K562 (cell line): ENCODE data around the gene AKT3. TPM values are rescaled to one million over a fixed set of nuclear protein-coding genes. Genes with fewer than 3 reads are reported as not detected.
A peak's percentile ranks its signal among the peaks of the same experiment; 100 is the strongest.

Experiments used
- ATAC-seq: fragments of 200-7000 bp; cut with Tn5 transposase; 3 replicates; pipeline ENCODE4 v1.9.1; 2020; ENCODE audit warnings: moderate library complexity
- BruUV-seq: library from RNA; stranded (reverse); fragments of 400-500 nt; replicated peaks from 2 replicates; lab custom pipeline; 2021; lab: Mats Ljungman, UMichigan
- CTCF ChIA-PET: fragments of 300-600 bp; formaldehyde crosslinking; extraction: SDS; loops from one replicate; lab custom pipeline; 2021; ENCODE audit warnings: low intra/inter-chr PET ratio; lab: Yijun Ruan, JAX
- POLR2A ChIA-PET: fragments of 300-600, 350-650 bp; sonication (Branson Sonifier 250); formaldehyde crosslinking; extraction: SDS; loops from one replicate; lab custom pipeline; 2021; ENCODE audit warnings: antibody characterized with exemption, inconsistent platforms; lab: Yijun Ruan, JAX
- DNase-seq, 4 experiments: peaks; one replicate each; pipeline versions ENCODE4 v3.0.0 to v3.0.0-alpha.2; 2011 to 2018; ENCODE audit warnings: low spot score in 3 of 4, mixed read lengths in 3 of 4; ENCODE audit errors: extremely low read depth in 1 of 4
- FAIRE-seq: peaks from 2 replicates; lab custom pipeline; 2011; peaks lifted over from hg19 to GRCh38; lab: Jason Lieb, UNC
- H2AFZ ChIP-seq: 2 replicates; pipeline ENCODE4 v1.6.0; 2011; ENCODE audit warnings: low read depth, low read length, control low read depth, inconsistent platforms
- H3K27ac ChIP-seq: fragments of 200-600 bp; 3 replicates; pipeline ENCODE4 v1.8.0; 2011; ENCODE audit warnings: low read depth, mild to moderate bottlenecking, control low read depth, inconsistent platforms, low read length, moderate library complexity, mixed read lengths; ENCODE audit errors: extremely low read depth
- H3K27me3 ChIP-seq, 2 experiments: fragments of 300-600 bp in 1 of 2; 2 replicates in 1 of 2; 3 replicates in 1 of 2; pipeline versions ENCODE4 v1.6.0 to v1.8.0; 2011; ENCODE audit warnings: inconsistent platforms in 2 of 2, low read length in 2 of 2, mild to moderate bottlenecking in 1 of 2, mixed read lengths in 1 of 2, moderate library complexity in 1 of 2; ENCODE audit not compliant: control insufficient read depth in 2 of 2, insufficient read depth in 2 of 2
- H3K36me3 ChIP-seq: fragments of 300-600 bp; 3 replicates; pipeline ENCODE4 v1.8.0; 2011; ENCODE audit warnings: mild to moderate bottlenecking, low read length, inconsistent platforms; ENCODE audit not compliant: control insufficient read depth, insufficient read depth
- H3K4me1 ChIP-seq, 2 experiments: fragments of 200-600 bp in 1 of 2; replicated peaks in 1 of 2; 2 replicates in 1 of 2; 3 replicates in 1 of 2; pipeline versions ENCODE4 v1.5.1 to v1.8.0; 2011; ENCODE audit warnings: inconsistent platforms in 2 of 2, low read length in 2 of 2, mild to moderate bottlenecking in 1 of 2, mixed read lengths in 1 of 2, moderate library complexity in 1 of 2; ENCODE audit not compliant: control insufficient read depth in 2 of 2, insufficient read depth in 2 of 2
- H3K4me2 ChIP-seq: 2 replicates; pipeline ENCODE4 v1.6.1; 2011; ENCODE audit warnings: low read length, control low read depth, inconsistent platforms, mixed read lengths; ENCODE audit not compliant: insufficient read depth
- H3K4me3 ChIP-seq: fragments of 200-600 bp; sonication (generic), shearing (Covaris generic); 2 replicates; pipeline ENCODE4 v1.5.1; 2016; ENCODE audit warnings: control low read depth, inconsistent platforms
- H3K79me2 ChIP-seq: fragments of 200-600 bp; 3 replicates; pipeline ENCODE4 v1.8.0; 2011; ENCODE audit warnings: low read length, inconsistent platforms; ENCODE audit not compliant: control insufficient read depth, insufficient read depth
- H3K9ac ChIP-seq, 2 experiments: 2 replicates each; pipeline versions ENCODE4 v1.6.0 to v1.6.1; 2011; ENCODE audit warnings: low read depth in 2 of 2, low read length in 2 of 2, control low read depth in 1 of 2, inconsistent platforms in 1 of 2, mild to moderate bottlenecking in 1 of 2, mixed read lengths in 1 of 2; ENCODE audit not compliant: insufficient read depth in 1 of 2
- H3K9me1 ChIP-seq: one replicate; pipeline ENCODE4 v1.6.0; 2011; ENCODE audit warnings: inconsistent platforms, mild to moderate bottlenecking, low read length, moderate library complexity; ENCODE audit not compliant: control insufficient read depth, insufficient read depth
- H3K9me3 ChIP-seq: replicated peaks from 2 replicates; pipeline ENCODE4 v1.5.1; 2011; ENCODE audit warnings: low read depth, low read length, inconsistent platforms; ENCODE audit not compliant: control insufficient read depth, insufficient read depth
- H4K20me1 ChIP-seq: replicated peaks from 2 replicates; pipeline ENCODE4 v1.6.1; 2011; ENCODE audit warnings: low read length, inconsistent platforms, mixed read lengths; ENCODE audit not compliant: control insufficient read depth, insufficient read depth
- CTBP1 ChIP-seq: fragments of 450-650 bp; IDR thresholded peaks from 2 replicates; pipeline ENCODE4 v1.6.1; 2016; ENCODE audit warnings: borderline replicate concordance
- SMARCB1 ChIP-seq: IDR thresholded peaks from 2 replicates; pipeline ENCODE4 v1.6.1; 2011; ENCODE audit warnings: improper control_type of control experiment, low read depth; ENCODE audit not compliant: insufficient read length
- ZBTB49 ChIP-seq: sonication (generic); formaldehyde crosslinking; IDR thresholded peaks from 2 replicates; pipeline ENCODE4 v1.8.0; 2022; ENCODE audit warnings: missing genetic modification reagents, mild to moderate bottlenecking, borderline replicate concordance
- WGBS: fragments of 100-300 bp; shearing (Covaris generic); methylation state at CpG from one replicate; pipeline ENCODE4 v1.1.6; 2016; ENCODE audit warnings: low coverage, mixed read lengths; ENCODE audit not compliant: insufficient coverage; ENCODE audit errors: missing lambda C conversion rate; 5-methylcytosine and 5-hydroxymethylcytosine counted together
- in situ Hi-C: fragments of 300-500 bp; cut with MboI; formaldehyde crosslinking; loops from 4 replicates; pipeline ENCODE4 v1.15.0; 2018; ENCODE audit warnings: inconsistent platforms, mixed read lengths
- intact Hi-C: fragments of 100-400 bp; cut with micrococcal nuclease; formaldehyde crosslinking; loops from 2 replicates; pipeline ENCODE4 v1.14.2; 2022
- polyA plus RNA-seq, 8 experiments: library from polyadenylated mRNA; depleted of rRNA in 4 of 8; stranded (reverse) in 5 of 8; unstranded in 3 of 8; fragments of >200 nt; fragmentation: Nextera tagmentation in 2 of 8; fragmentation: Illumina TruSeq in 1 of 8; extraction: Ambion mirVana in 2 of 8; extraction: Trizol in 1 of 8; gene quantifications; 2 replicates each; pipeline versions ENCODE4 v1.2.1 to v1.2.3, GENCODE V29; 2011 to 2014; ENCODE audit warnings: inconsistent platforms in 1 of 8, missing spikeins in 1 of 8
- total RNA-seq, 7 experiments: library from RNA; depleted of rRNA in 6 of 7; stranded (reverse); fragments of >200 nt in 6 of 7; fragmentation: Illumina TruSeq in 2 of 7; extraction: Trizol in 2 of 7; gene quantifications; 2 replicates each; pipeline versions ENCODE4 v1.2.1 to v1.2.3, GENCODE V29; 2011 to 2021; ENCODE audit warnings: low replicate concordance in 1 of 7

Gene AKT3
- total and polyA plus RNA-seq, 9 of the 15 experiments (the other 6 are each of a cell fraction or from before 2014, with no cell fraction given) = 0.04 to 0.54 (median 0.18) TPM; not detected in 1

- no peak overlapping the region for H2AFZ ChIP-seq
- no peaks in the 10 kb centered on the region for H3K9me1 ChIP-seq
- H3K9me3 ChIP-seq = no peaks in the 10 kb centered on the region
- WGBS = 17% methylated on average over 19 of the region's 19 CpGs
- H3K27me3 ChIP-seq = peaks cover 4 to 6% of the 10 kb centered on the region in 2 experiments; a peak in 3 of 5 replicates
- no peaks in the 10 kb centered on the region for H4K20me1 ChIP-seq
- BruUV-seq = no TSS peak
- H3K4me2 ChIP-seq = no peak overlapping the region
- 0 out of 2 replicates have a peak, but pooled peaks have one; percentile 17 for TF ChIP-seq CTBP1
- no peak for TF ChIP-seq SMARCB1
- TF ChIP-seq ZBTB49 (CRISPR knock-in tag) = no peak
- TF ChIP-seq, all 486 proteins: peak for 1
- no peak overlapping the region for H3K27ac ChIP-seq
- DNase-seq = peak in 1 of 4 experiments; percentile 10
- intact Hi-C loops = no loop called here
- no peak for ATAC-seq
- in situ Hi-C loops = no loop called here
- no peaks in the 10 kb centered on the region for H3K79me2 ChIP-seq
- H3K4me1 ChIP-seq = peaks cover 4 to 17% of the 10 kb centered on the region in 2 experiments; a peak in 3 of 5 replicates
- no peak overlapping the region for H3K9ac ChIP-seq
- ChIA-PET CTCF (no interaction called here), POLR2A (no interaction called here)
- no peak overlapping the region for H3K4me3 ChIP-seq
- no peak for FAIRE-seq
- no peaks in the 10 kb centered on the region for H3K36me3 ChIP-seq
Observed at GRCh38 chr1:243848858-243849420, 1.1 kb downstream of the AKT3 start.
